ENCODE data around the gene RAB8B.

RAB8B gene

DNA sequence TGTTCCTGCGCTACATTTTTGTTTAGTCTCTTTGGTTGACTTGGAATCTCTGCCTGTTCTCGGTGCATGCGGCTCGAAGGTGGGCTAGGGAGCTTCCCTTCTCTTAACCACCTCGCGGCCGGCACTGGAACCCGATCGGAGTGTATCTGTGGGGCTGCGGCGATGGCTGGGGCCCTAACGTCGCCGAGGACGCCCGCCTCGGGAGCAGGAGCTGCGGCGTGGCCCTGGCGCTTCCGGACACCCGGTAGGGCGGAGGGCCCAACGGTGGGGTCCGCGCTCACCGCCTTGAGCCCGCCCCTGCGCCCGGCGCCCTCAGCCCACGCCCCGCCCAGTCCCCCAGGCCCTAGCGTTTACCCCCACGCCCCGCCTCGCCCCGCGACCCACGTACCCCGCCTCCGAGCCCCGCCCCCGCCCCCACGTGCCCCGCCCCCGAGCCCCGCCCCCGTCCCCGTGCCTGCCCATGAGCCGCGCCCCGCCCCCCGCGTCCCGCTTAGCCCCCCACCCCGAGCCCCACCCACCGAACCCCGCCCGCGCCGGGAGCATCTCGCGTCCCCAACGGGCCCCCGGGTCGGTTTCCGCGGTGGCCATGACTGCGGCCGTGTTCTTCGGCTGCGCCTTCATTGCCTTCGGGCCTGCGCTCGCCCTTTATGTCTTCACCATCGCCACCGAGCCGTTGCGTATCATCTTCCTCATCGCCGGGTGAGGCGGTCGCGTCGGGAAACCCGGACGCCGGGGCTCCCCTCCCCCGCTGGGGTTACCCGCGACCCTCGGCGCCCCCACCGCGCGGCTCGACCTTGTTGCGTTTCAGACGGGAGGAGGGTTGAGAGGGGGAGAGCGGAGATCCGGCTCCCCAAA is 87.9 kb downstream of the RAB8B start, which contains the start of gene APH1B:
Gene APH1B, plus strand, starts transcription at position 568 of the 855 bp plus-strand sequence. Its CDS starts 19 bp downstream, at position 587.
- DNase-seq (ENCODE audit: low spot score), result peak; percentile 73

- no peak for DNase-seq (ENCODE audit: low spot score)
These were observed 88.6 kb downstream of the RAB8B start for GRCh38 chr15:63277893-63278456.

GRCh38 chr15:63283126-63283525 is 93.7 kb downstream of the RAB8B start:
- DNase-seq (ENCODE audit: low spot score), result no peak

GRCh38 chr15:63284335-63284734 is 94.9 kb downstream of the RAB8B start:
- no peak for DNase-seq (ENCODE audit: low spot score)

- DNase-seq (ENCODE audit: low spot score), result no peak
These were observed 97.7 kb downstream of the RAB8B start for GRCh38 chr15:63287109-63287508.

DNA sequence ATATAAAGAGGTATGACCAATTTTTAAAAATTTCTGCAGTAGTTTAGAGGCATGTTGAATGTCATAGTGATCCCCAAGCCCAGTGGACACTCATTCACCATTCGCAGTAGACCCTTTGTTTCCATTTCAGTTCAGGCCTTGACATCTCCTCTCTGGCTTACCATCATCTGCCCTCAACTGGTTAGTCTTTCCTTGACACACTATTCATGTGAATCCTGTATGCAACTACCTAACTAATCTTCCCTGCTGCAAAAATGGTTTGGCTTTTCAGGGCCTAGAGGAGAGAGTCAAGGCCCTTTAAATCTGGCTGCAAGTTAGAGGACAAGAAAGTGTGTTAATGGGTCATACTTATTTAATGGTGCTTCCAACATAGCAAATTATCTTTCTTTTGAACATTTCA is 98.9 kb downstream of the RAB8B start:
- DNase-seq (ENCODE audit: low spot score), result no peak

- DNase-seq (ENCODE audit: low spot score), result peak; percentile 46
These were observed 99.5 kb downstream of the RAB8B start for GRCh38 chr15:63288778-63289378.

DNA sequence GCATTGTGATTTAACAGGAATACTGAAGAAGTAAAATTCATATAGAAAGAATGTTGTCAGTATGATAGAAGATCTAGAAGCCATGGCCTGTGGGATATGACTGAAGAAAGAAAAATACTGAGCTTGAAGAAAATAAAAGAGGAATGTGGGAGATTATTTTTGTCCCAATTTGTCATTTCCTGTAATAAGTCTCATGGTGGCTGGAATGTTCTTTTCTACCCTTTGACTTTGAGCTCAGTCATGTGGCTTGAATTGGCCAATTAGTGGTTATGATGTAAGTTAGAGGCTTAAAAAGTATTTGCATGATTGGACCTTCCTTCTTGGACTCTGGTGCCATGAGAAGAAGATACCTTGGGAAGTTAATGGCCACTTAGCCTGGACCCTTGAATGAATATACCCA is 102.1 kb downstream of the RAB8B start:
- DNase-seq (ENCODE audit: low spot score), result no peak

DNA sequence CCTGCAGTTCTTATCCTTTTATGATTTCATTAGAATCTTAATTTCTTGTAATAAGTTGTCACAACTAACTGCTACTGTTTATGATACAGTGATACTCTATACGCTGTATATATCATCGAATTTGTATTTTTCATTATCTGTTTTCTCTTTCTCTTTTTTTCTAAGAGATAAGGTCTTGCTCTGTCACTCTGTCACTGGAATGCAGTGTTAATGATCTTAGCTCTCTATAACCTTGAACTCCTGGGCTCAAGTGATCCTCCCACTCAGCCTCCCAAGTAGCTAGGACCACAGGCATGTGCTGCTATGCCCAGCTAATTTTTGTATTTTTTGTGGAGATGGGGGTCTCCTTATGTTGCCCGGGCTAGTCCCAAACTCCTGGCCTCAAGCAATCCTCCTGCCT is 102.8 kb downstream of the RAB8B start:
- no peak for DNase-seq (ENCODE audit: low spot score)

- no peak for DNase-seq (ENCODE audit: low spot score)
These were observed 103.4 kb downstream of the RAB8B start for GRCh38 chr15:63292771-63293170.

DNA sequence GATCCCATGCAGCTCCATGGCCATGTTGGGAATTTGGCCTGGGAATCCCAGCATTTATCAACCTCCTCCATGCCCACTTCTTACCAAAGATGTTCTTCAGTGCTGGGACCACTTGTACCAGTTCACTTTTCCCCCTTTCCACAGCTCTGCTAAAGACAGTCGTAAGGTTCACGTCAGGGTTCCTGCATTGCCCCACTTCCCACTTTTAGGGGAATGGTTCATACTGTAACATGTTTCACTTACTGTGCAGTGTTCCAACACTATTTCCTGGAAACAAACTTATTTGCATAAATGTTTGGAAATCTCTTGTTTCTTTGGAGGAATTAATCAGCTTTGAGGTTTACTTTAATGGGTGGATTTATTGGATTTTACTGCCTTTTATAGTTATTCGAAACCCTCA is 105.0 kb downstream of the RAB8B start:
- DNase-seq (ENCODE audit: low spot score), result no peak

DNA sequence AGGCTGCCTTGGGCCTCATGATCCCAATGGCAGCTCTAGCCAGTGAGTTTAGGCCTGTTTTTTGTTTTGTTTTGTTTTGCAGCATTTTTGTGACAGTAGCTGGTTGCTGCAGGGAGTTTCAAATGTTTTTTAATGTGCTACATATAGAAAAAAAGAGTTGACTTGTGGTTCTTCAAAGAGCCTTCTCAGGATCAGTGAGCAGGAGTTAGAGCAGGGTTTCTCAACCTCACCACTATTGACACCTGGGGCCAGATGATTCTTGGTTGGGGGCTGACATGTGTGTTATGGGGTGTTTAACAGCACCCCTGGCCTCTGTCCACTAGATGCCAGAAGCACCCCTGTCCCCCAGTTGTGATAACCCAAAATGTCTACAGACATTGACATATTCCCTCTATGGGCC is 105.9 kb downstream of the RAB8B start:
- no peak for DNase-seq (ENCODE audit: low spot score)

DNA sequence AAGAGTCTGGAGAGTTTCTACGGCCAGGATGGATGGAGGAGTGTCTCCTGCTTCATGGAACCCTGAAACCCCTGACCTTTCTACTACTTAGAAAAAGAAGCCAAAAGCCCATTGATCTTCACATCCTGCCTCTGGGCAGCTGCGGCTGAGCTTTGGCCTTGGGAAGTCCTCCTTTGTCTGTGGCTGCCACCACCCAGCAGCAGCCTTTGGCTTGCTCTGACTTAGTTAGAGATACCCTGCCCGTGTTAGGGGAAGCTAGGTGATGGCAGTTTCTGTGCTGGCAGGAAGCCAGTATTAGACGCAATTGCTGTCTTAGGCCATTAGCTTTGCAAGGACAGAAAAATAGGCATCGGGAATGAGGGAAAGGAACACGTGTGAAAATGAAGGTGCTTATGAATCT is 106.8 kb downstream of the RAB8B start:
- DNase-seq (ENCODE audit: low spot score), result no peak

DNA sequence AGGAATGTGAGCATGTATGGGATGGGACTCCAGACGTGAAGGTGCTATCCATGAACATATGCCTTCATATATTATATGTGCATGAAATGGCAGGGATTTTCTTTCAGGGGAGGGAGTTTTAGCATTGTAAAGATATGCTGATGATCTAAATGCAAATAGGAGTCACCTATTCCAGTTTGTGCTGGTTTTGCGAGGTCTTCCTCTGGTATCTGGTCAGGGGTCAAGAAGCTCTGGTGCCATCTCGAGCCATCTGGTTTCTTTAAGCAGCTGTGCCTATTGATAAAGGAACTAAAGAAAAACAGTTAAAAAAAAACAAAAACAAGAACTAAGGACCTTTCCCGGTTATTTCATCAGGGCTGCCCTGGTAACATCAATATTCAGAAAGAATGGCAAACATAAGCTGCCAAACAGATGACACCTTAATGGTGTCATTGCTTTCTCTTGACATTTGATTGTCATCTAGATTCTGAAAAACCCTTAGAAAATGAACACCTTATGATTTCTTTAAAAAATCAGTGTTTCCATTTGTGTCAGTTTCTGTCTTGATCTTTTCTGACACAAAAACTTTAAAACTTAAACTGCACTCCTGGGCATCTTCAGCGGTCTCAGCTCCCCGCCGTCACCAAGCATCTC is 110.7 kb downstream of the RAB8B start:
- DNase-seq (ENCODE audit: low spot score), result no peak

DNA sequence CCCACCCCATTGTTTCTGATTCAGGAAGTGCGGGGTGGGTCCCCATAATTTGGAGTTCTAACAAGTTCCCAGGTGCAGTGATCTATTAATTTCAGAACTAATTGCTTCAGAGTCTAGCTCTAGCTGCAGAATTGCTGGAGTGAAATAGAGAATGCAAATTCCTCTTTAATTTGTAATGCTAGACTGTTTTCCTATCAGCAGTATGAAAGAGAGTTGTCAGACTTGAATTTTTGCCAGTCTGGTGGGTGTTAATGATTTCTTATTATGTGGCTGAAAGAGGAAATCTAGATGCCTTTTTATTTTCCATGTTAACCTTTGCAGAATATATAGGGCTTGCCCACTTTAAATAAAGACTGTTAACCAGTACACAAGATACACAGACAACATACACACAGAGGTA is 111.7 kb downstream of the RAB8B start:
- no peak for DNase-seq (ENCODE audit: low spot score)

DNA sequence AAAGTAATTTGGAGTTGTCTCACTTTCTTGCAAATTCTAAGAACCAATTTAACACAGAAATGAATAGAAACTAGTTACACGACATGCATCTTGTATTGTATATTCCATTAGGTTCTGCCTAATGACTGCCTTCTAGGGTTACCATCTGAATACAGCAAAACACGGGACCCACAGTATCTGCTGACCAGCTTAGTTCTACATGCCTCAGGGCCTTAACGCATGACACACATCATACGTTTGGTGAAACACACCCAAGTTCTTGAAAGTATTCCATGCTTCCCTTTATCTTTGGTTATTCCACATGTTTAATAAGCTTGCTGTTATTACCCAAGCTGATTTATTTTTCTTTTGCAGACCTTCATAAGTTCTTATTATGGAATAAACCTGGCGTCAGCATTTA is 115.9 kb downstream of the RAB8B start:
- DNase-seq (ENCODE audit: low spot score), result no peak

- no peak for DNase-seq (ENCODE audit: low spot score)
These were observed 117.2 kb downstream of the RAB8B start for GRCh38 chr15:63306492-63307073.

- DNase-seq (ENCODE audit: low spot score), result no peak
These were observed 119.1 kb downstream of the RAB8B start for GRCh38 chr15:63308491-63308890.

DNA sequence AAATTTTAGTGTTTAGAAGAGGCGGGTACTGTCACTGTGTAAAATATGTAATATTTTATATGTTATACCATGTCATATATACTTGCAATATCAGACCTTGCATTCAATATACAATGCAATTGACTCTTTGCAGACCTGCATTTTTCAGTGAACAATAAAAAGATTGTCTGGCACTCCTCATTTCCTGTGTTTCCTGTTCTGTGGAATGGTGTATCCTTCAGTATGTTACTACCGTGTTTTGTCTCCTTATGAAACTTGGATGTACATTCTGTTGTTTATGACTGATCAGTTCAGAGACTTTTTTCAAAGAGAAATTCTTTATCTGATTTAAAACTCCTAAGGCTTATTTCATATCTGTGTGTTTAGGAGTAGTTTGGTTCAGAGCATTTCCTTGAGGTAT is 119.5 kb downstream of the RAB8B start:
- no peak for DNase-seq (ENCODE audit: low spot score)

- DNase-seq (ENCODE audit: low spot score), result no peak
These were observed 121.2 kb downstream of the RAB8B start for GRCh38 chr15:63310646-63311045.

GRCh38 chr15:63312286-63312685 is 122.9 kb downstream of the RAB8B start:
- no peak for DNase-seq (ENCODE audit: low spot score)

DNA sequence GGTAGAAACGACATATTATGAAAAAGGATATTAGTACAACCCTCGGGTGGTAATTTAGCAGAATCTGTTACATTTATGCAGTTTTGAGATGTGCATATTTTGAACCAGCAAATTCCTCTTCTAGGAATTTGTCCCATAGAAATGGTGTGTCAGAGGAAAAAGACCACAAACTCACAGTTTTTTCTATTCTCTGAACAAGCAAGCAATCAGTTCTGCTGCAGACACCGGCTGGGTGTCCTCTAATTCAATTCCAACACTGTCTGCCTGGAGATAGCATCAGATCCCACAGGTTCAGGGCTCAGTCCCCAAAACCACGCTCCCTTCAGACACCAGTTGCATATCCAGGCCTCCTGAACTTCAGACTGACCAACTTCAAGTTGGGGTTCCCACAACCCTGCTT is 124.4 kb downstream of the RAB8B start:
- no peak for DNase-seq (ENCODE audit: low spot score)
